GM21737 (cell line): ENCODE results near the gene DNAJC5G.
"Not testable (repeated sequence)": the region's sequence is repeated elsewhere in the genome, so short reads cannot be mapped to it uniquely, and the experiment has no call there.

Experiments
- ATAC-seq: cut with Tn5 transposase; IDR thresholded peaks from one replicate; pipeline ENCODE4 v1.9.1; 2021; ENCODE audit warnings: mild to moderate bottlenecking, moderate library complexity; ENCODE audit not compliant: unreplicated experiment

The DNAJC5G gene

GRCh38 chr2:27250652-27251379 is 24.4 kb upstream of the DNAJC5G start:
- ATAC-seq, result no peak

- no peak for ATAC-seq
These were observed 23.5 kb upstream of the DNAJC5G start for GRCh38 chr2:27251766-27252165.

DNA sequence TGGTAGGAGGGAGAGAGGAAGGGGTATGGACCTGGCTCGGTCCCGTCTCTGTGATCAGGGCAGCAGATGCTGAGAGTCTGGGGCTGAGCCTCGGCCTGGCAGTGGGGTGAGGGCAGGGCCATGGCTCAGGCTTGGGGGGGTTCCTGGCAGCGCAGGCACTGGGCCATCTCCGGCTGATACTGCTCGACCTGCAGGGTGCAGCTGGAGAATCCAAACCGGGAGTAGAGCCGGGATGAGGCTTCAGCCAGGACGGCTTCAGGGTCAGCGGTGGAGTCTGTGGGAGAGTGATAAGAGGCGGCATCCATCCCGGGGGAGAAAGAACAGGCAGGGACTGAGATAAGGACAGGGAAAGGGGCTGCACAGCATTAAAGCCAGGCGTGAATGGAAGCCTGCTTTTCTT is 20.0 kb upstream of the DNAJC5G start:
- ATAC-seq, result no peak

- ATAC-seq, result no peak
These were observed 19.6 kb upstream of the DNAJC5G start for GRCh38 chr2:27255660-27256059.

DNA sequence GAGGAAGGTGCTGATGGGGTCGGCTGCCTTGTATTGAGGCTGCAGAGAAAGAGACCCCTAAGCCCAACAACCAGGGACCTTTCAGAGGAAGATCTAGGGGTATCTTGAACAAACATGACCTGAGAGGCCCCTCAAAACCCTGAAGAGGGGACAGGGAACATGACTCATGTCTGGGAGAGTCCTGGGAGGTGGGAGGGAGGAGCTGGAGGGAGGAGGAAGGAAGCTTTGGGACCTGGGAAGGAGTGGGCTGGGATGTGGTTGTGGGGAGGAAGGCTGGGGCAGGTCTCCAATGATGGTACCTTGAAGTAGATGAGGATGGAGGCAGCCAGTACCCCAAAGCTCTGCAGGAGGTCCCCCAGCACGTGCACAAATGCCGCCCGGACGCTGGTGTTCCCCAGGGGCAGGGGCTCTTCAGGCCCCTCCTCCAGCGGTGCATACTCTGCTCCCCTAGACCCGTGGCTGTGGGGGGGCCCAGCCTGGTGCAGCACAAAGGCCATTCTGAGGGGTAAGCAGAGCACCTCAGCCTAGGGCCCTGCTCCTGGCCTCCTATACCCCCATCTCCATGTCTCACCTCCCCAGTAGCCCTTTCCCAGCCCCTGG is 18.3 kb upstream of the DNAJC5G start:
- no peak for ATAC-seq

GRCh38 chr2:27258051-27258450 is 17.2 kb upstream of the DNAJC5G start:
- ATAC-seq, result no peak

DNA sequence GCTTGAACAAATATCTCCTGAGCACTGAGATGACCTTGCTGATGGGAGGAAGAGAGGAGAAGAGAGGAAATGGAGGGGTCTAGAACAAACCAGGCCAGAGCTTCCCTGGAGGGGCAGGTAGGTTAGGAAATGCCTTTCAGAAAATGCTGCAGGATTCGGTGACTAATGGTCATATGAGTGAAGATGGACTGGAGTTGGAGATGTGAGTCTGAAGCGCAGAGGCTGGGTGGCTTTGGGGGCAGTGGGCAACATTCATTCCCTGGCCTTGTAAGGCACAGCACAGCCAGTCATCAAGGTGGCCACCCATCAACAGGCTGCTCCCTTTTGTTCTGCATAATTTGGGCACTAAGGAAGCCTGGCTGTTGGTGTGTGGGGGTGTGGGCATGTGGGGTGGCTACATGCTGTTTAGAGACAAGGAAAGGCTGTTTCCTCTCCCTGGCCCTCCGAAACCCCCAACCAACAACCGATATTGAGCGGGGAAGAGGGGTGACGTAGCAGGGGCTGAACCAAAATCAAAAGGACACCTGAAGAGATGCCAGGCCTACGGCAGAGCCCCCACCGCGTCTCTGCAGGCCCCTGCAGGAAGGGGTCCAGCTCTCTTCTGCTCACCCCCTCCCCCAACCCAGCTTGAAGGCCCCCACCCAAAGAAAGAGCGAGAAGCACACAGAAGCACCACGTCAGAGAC is 13.8 kb upstream of the DNAJC5G start:
- no peak for ATAC-seq

GRCh38 chr2:27261926-27262298 is 13.3 kb upstream of the DNAJC5G start:
- no peak for ATAC-seq

DNA sequence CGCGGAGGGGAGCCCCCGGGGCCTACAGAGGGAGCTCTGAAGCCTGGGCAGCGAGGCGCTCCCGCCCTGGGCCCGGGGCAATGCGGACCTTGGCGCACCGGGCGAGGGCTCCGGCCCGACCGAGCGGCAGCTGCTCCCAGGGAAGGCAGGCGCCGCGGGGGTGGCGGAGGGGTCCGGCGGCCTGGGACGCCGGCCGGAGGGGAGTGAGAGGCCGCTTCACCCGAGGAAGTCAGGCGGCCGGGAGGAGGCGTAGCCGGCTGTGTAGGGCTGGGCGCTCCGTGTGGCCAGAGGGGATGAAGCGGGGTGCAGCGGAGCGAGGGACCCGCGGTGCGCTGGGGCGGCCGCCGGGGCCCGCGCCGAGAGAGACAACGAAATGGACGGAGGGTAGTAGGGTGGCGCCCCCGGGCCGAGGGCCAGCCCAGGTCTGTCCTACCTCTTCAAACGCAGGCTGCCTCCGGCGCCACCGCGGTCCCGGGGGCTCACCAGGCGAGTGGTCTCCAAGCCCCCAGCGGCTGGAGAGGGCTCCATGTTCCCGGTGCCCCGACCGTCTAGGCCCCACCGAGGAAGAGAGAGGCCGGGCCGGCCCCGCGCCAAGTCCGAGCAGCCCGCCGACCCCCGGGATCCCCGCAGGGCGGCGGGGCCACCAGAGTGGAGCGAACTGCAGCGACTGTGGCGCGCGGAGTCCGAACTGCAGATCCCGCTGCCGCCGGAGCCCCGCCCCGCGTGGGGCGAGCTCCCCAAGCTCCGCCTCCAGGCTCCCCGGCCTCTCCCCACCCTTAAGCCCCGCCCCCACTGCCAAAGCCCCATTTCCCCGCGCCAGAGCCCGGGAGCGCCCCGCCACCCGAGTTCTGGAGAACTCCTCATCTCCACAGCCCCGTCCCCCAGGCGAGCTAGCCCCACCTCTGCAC is 12.6 kb upstream of the DNAJC5G start, which contains the start of gene SLC30A3:
Gene SLC30A3, minus strand, starts transcription at position 669 of the 908 bp plus-strand sequence. Its CDS starts 141 bp downstream, at position 528.
- no peak for ATAC-seq

GRCh38 chr2:27263287-27264252 is 11.7 kb upstream of the DNAJC5G start:
- ATAC-seq, result no peak

DNA sequence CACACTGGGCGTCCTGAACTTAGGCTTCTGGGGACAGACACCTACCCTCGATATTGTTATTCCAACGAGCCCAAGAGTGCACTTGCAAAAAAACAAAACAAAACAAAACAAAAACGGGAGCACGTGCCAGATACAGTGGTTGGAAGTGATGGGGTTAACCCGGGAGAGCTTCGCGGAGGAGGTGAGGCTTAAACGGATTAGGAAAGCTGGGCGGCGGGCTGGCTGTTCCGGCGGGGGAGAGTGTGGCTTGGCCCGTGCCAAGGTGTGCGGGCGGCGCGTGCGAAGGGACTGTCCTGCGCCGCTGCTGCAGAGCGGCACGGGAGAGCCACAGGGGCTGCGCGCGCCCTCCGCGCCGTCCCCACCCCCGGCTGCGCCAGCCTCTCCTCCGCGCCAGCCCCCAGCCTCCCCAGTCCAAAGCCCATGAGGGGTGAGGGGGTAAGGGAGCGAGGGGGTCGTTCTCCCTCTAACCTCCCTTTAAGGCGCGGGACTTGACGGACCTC is 10.9 kb upstream of the DNAJC5G start:
- no peak for ATAC-seq

- ATAC-seq, result no peak
These were observed 10.3 kb upstream of the DNAJC5G start for GRCh38 chr2:27264753-27265535.

- no peak for ATAC-seq
These were observed 9.7 kb upstream of the DNAJC5G start for GRCh38 chr2:27265536-27265870.

DNA sequence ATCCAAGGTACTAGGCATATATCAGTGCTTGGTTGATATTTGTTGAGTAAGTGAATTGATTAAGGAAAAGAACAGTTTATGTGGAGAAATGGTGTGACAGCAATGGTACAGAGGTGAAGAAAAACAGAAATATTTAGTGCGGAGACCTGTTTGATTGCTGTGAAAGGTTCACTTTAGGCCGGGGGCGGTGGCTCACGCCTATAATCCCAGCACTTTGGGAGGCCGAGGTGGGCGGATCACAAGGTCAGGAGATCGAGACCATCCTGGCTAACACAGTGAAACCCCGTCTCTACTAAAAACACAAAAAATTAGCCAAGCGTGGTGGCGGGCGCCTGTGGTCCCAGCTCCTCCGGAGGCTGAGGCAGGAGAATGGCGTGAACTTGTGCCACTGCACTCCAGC is 6.9 kb upstream of the DNAJC5G start:
- not testable (repeated sequence) for ATAC-seq

GRCh38 chr2:27270131-27270530 is 5.1 kb upstream of the DNAJC5G start:
- ATAC-seq, result no peak

GRCh38 chr2:27270670-27271069 is 4.6 kb upstream of the DNAJC5G start:
- no peak for ATAC-seq

DNA sequence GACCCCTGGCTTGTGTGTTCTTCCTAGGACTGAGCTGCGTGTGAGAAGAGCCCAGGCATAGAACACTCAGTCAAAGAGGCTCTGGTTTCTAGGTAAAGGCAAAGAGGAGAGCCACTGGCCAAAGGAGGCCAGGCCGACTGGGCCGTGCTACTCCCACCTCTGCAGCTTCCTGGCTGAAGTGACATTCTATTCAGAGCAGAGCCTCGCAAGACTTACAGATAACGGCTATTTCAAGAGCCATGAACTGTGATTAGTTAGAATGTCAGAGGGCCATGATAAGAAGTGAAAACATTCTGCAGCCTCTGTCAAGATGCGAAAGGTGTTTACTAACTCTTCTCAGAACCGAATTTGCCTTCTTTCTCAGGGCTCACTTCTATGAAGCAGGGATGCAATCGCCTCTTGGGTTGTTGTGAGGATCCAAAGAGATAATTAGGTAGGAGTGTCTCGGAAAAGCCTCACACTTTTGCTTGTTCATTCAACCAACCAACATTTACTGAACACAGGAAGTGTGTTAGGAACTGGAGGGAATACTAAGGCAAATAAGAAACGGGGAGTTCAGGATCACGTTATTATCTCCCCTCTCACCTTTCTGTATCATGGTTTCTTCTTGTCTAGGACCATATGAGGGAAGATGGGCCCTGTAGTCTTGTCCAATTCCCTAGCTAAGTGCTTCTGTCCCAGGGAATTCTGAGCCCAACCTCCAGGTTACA is 3.4 kb upstream of the DNAJC5G start:
- no peak for ATAC-seq
